Immature natural killer cell (primary cell): ENCODE data around the gene PPL. TPM values are rescaled to one million over a fixed set of nuclear protein-coding genes. Genes with fewer than 3 reads are reported as not detected.

Source experiments
- DNase-seq, 3 donors: peaks; one replicate each; pipeline ENCODE4 v3.0.0; 2022; ENCODE audit warnings: mixed read lengths in 1 of 3
- H3K27ac Mint-ChIP-seq, 6 donors: one replicate each; pipeline ENCODE4 v1.8.0; 2020; ENCODE audit warnings: mixed read lengths in 6 of 6, mild to moderate bottlenecking in 5 of 6, inconsistent platforms in 4 of 6, moderate library complexity in 3 of 6
- H3K27me3 Mint-ChIP-seq, 3 donors: one replicate each; pipeline ENCODE4 v1.8.0; 2020 to 2021; ENCODE audit warnings: low read depth in 3 of 3, mild to moderate bottlenecking in 3 of 3, mixed read lengths in 3 of 3, moderate library complexity in 3 of 3, inconsistent platforms in 1 of 3
- H3K36me3 Mint-ChIP-seq, 3 donors: one replicate each; pipeline ENCODE4 v1.8.0; 2020; ENCODE audit warnings: mixed read lengths in 3 of 3, inconsistent platforms in 2 of 3, mild to moderate bottlenecking in 2 of 3
- H3K4me1 Mint-ChIP-seq, 2 donors: one replicate each; pipeline ENCODE4 v1.8.0; 2020; ENCODE audit warnings: inconsistent platforms in 2 of 2, mild to moderate bottlenecking in 2 of 2, mixed read lengths in 2 of 2, moderate library complexity in 1 of 2
- H3K4me3 Mint-ChIP-seq, 5 donors: one replicate each; pipeline ENCODE4 v1.8.0; 2020; ENCODE audit warnings: mild to moderate bottlenecking in 5 of 5, mixed read lengths in 5 of 5, inconsistent platforms in 3 of 5, moderate library complexity in 3 of 5
- H3K9me3 Mint-ChIP-seq, 6 donors: one replicate each; pipeline ENCODE4 v1.8.0; 2020; ENCODE audit warnings: mild to moderate bottlenecking in 6 of 6, mixed read lengths in 6 of 6, inconsistent platforms in 4 of 6, moderate library complexity in 3 of 6
- polyA plus RNA-seq, 3 donors: library from polyadenylated mRNA; unstranded; fragments of 300-500 nt; fragmentation: Illumina TruSeq; gene quantifications; one replicate each; pipeline ENCODE4 v1.2.3, GENCODE V29; 2021

PPL gene
- polyA plus RNA-seq, 3 donors from 2014 or later: 0.03 to 0.43 TPM; not detected in 1

- peaks cover 13 to 40% (median 19%) of the 10 kb centered on the region in 3 donors for H3K36me3 Mint-ChIP-seq
- H3K4me1 Mint-ChIP-seq: peaks cover 9 to 30% of the 10 kb centered on the region in 2 donors
- no peaks in the 10 kb centered on the region for H3K9me3 Mint-ChIP-seq
- H3K27ac Mint-ChIP-seq: peak overlapping the region in 1 of 6 donors; percentile 35
- H3K27me3 Mint-ChIP-seq: peaks cover 0 to 2% (median 2%) of the 10 kb centered on the region in 3 donors
- DNase-seq: no peak
- H3K4me3 Mint-ChIP-seq: no peak overlapping the region
Observed at GRCh38 chr16:4833584-4833983, 103.4 kb downstream of the PPL start.

GRCh38 chr16:4832698-4833343 lies 104.1 kb downstream of the PPL start:
- H3K4me3 Mint-ChIP-seq: no peak overlapping the region
- no peak for DNase-seq
- peaks cover 13 to 40% (median 19%) of the 10 kb centered on the region in 3 donors for H3K36me3 Mint-ChIP-seq
- H3K27ac Mint-ChIP-seq: peak overlapping the region in 2 of 6 donors; percentile 6 to 34
- peaks cover 0 to 2% (median 2%) of the 10 kb centered on the region in 3 donors for H3K27me3 Mint-ChIP-seq
- H3K4me1 Mint-ChIP-seq: peaks cover 9 to 26% of the 10 kb centered on the region in 2 donors
- H3K9me3 Mint-ChIP-seq: no peaks in the 10 kb centered on the region

Other genes starting within 250 kb of the PPL start
- 100 to 1,000 TPM in 1 of 3 donors, 10 to 100 TPM in 2; 86.5 to 125 (median 99.6) TPM for gene NUDT16L1, start 243.6 kb downstream of the PPL start, polyA plus RNA-seq
- gene ANKS3, start 202.9 kb downstream of the PPL start, polyA plus RNA-seq: 1 to 10 TPM; 1.4 to 6.4 (median 2.6) TPM
- under 1 TPM in 2 of 3 donors, not detected in 1; 0.15 to 0.22 TPM for gene DNAAF8, start 202.6 kb downstream of the PPL start, polyA plus RNA-seq
- gene ZNF500, start 170.0 kb downstream of the PPL start, polyA plus RNA-seq: 10 to 100 TPM in 1 of 3 donors, 1 to 10 TPM in 2; 4.4 to 13.1 (median 8.9) TPM
- gene SEPTIN12, start 148.8 kb downstream of the PPL start, polyA plus RNA-seq: not detected
- not detected for gene SMIM22, start 141.8 kb downstream of the PPL start, polyA plus RNA-seq
- 1 to 10 TPM; 4.8 to 9.3 (median 5.4) TPM for gene ROGDI, start 134.5 kb downstream of the PPL start, polyA plus RNA-seq
- 10 to 100 TPM; 26.0 to 50.2 (median 27.9) TPM for gene GLYR1, start 89.9 kb downstream of the PPL start, polyA plus RNA-seq
- gene UBN1, start 89.7 kb downstream of the PPL start, polyA plus RNA-seq: 10 to 100 TPM in 2 of 3 donors, 1 to 10 TPM in 1; 2.8 to 30.7 (median 13.9) TPM
- not detected for gene SEC14L5, start 21.2 kb upstream of the PPL start, polyA plus RNA-seq
- gene NAGPA, start 96.8 kb upstream of the PPL start, polyA plus RNA-seq: 10 to 100 TPM; 26.6 to 50.6 (median 37.2) TPM
- gene C16orf89, start 128.8 kb upstream of the PPL start, polyA plus RNA-seq: not detected
- gene ALG1, start 134.7 kb upstream of the PPL start, polyA plus RNA-seq: 10 to 100 TPM; 29.2 to 47.5 (median 32.8) TPM
- 10 to 100 TPM in 2 of 3 donors, 1 to 10 TPM in 1; 3.6 to 17.3 (median 11.8) TPM for gene EEF2KMT, start 160.6 kb upstream of the PPL start, polyA plus RNA-seq